Activated CD8-positive, alpha-beta T cell treated with anti-CD3 and anti-CD28 coated beads for 36 hours (primary cell): ENCODE results near the gene PDZD2. TPM values are rescaled to one million over a fixed set of nuclear protein-coding genes. Genes with fewer than 3 reads are reported as not detected.

Experiments
- ATAC-seq: fragments of 200-7000 bp; cut with Tn5 transposase; one replicate; pipeline ENCODE4 v1.10.0; 2021; ENCODE audit warnings: mild to moderate bottlenecking, moderate library complexity
- CTCF ChIA-PET: fragments of 350-600 bp; sonication (Branson Sonifier 250); formaldehyde crosslinking; loops from one replicate; lab custom pipeline; 2021; ENCODE audit warnings: antibody characterized with exemption; lab: Charles Lee
- POLR2A ChIA-PET: fragments of 350-600 bp; sonication (Branson Sonifier 250); formaldehyde crosslinking; loops from one replicate; lab custom pipeline; 2021; ENCODE audit warnings: antibody characterized with exemption; lab: Charles Lee
- DNase-seq: peaks from one replicate; pipeline ENCODE4 v3.0.0-alpha.2; 2020
- H3K27ac Mint-ChIP-seq: one replicate; pipeline ENCODE4 v1.8.0; 2021; ENCODE audit warnings: mild to moderate bottlenecking, mixed read lengths
- H3K27me3 Mint-ChIP-seq: one replicate; pipeline ENCODE4 v1.8.0; 2021; ENCODE audit warnings: mixed read lengths
- H3K36me3 Mint-ChIP-seq: one replicate; pipeline ENCODE4 v1.8.0; 2021; ENCODE audit warnings: low read depth, mixed read lengths
- H3K4me1 Mint-ChIP-seq: one replicate; pipeline ENCODE4 v1.8.0; 2021; ENCODE audit warnings: low read depth, mixed read lengths
- H3K4me3 Mint-ChIP-seq: one replicate; pipeline ENCODE4 v1.8.0; 2021; ENCODE audit warnings: mild to moderate bottlenecking, moderate library complexity, mixed read lengths
- H3K9me3 Mint-ChIP-seq: one replicate; pipeline ENCODE4 v1.8.0; 2021; ENCODE audit warnings: mixed read lengths
- intact Hi-C: fragments of 100-400 bp; cut with micrococcal nuclease; formaldehyde crosslinking; loops from one replicate; pipeline ENCODE4 v1.10.0; 2022
- total RNA-seq, 2 experiments: library from RNA; stranded (reverse); gene quantifications; one replicate each; pipeline ENCODE4 v1.2.3, GENCODE V29; 2021
- TF ChIP-seq, protein P1 (sequence below): fragments of 200-600 bp; IDR thresholded peaks from one replicate; pipeline ENCODE4 v1.8.0; 2022; ENCODE audit warnings: antibody characterized with exemption, mild to moderate bottlenecking

PDZD2 gene
- total RNA-seq, 2 experiments from 2014 or later = not detected

DNA sequence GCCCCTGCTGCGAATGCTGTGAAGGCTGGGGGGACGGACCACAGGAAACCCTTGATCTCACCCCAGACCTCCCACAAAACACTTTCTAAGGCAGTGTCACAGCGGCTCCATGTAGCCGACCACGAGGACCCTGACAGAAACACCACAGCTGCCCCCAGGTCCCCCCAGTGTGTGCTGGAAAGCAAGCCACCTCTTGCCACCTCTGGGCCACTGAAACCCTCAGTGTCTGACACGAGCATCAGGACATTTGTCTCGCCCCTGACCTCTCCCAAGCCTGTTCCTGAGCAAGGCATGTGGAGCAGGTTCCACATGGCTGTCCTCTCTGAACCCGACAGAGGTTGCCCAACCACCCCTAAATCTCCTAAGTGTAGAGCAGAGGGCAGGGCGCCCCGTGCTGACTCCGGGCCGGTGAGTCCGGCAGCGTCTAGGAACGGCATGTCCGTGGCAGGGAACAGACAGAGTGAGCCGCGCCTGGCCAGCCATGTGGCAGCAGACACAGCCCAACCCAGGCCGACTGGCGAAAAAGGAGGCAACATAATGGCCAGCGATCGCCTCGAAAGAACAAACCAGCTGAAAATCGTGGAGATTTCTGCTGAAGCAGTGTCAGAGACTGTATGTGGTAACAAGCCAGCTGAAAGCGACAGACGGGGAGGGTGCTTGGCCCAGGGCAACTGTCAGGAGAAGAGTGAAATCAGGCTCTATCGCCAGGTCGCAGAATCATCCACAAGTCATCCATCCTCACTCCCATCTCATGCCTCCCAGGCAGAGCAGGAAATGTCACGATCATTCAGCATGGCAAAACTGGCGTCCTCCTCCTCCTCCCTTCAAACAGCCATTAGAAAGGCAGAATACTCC, 450.4 kb downstream of the PDZD2 start:
- CTCF ChIA-PET = interaction anchor here (2.0 kb wide), 1 partner anchor 264 kb away, joined by 7 read pairs; no protein-coding TSS in a partner anchor
- H3K27me3 Mint-ChIP-seq = no peaks in the 10 kb centered on the region
- H3K4me1 Mint-ChIP-seq = peaks cover 6% of the 10 kb centered on the region
- H3K4me3 Mint-ChIP-seq = no peak overlapping the region
- H3K9me3 Mint-ChIP-seq = no peaks in the 10 kb centered on the region
- no peaks in the 10 kb centered on the region for H3K36me3 Mint-ChIP-seq
- TF ChIP-seq, protein P1, sequence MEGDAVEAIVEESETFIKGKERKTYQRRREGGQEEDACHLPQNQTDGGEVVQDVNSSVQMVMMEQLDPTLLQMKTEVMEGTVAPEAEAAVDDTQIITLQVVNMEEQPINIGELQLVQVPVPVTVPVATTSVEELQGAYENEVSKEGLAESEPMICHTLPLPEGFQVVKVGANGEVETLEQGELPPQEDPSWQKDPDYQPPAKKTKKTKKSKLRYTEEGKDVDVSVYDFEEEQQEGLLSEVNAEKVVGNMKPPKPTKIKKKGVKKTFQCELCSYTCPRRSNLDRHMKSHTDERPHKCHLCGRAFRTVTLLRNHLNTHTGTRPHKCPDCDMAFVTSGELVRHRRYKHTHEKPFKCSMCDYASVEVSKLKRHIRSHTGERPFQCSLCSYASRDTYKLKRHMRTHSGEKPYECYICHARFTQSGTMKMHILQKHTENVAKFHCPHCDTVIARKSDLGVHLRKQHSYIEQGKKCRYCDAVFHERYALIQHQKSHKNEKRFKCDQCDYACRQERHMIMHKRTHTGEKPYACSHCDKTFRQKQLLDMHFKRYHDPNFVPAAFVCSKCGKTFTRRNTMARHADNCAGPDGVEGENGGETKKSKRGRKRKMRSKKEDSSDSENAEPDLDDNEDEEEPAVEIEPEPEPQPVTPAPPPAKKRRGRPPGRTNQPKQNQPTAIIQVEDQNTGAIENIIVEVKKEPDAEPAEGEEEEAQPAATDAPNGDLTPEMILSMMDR = no peak
- intact Hi-C loops = no loop called here
- H3K27ac Mint-ChIP-seq = no peak overlapping the region
- ATAC-seq (no peak), DNase-seq (no peak)
- POLR2A ChIA-PET = no interaction called here

DNA sequence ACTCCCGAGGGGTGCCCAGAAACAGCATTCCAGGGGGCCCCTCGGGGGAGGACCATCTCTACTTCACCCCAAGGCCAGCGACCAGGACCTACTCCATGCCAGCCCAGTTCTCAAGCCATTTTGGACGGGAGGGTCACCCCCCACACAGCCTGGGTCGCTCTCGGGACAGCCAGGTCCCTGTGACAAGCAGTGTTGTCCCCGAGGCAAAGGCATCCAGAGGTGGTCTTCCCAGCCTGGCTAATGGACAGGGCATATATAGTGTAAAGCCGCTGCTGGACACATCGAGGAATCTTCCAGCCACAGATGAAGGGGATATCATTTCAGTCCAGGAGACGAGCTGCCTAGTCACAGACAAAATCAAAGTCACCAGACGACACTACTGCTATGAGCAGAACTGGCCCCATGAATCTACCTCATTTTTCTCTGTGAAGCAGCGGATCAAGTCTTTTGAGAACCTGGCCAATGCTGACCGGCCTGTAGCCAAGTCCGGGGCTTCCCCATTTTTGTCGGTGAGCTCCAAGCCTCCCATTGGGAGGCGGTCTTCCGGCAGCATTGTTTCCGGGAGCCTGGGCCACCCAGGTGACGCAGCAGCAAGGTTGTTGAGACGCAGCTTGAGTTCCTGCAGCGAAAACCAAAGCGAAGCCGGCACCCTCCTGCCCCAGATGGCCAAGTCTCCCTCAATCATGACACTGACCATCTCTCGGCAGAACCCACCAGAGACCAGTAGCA, 451.3 kb downstream of the PDZD2 start:
- TF ChIP-seq, protein P1 = no peak
- ChIA-PET CTCF (interaction anchor here (0.7 to 2.0 kb wide), 4 partner anchors 31 to 452 kb away, joined by 3 to 7 read pairs (median 3); no protein-coding TSS in a partner anchor), POLR2A (no interaction called here)
- Mint-ChIP-seq H3K36me3 (no peaks in the 10 kb centered on the region), H3K27ac (no peak overlapping the region), H3K4me3 (no peak overlapping the region), H3K9me3 (no peaks in the 10 kb centered on the region), H3K4me1 (peaks cover 6% of the 10 kb centered on the region), H3K27me3 (no peaks in the 10 kb centered on the region)
- DNase-seq = no peak
- ATAC-seq = no peak
- intact Hi-C loops = loop anchor here (5.0 kb wide), 1 partner anchor 263 kb away; no protein-coding TSS in a partner anchor

DNA sequence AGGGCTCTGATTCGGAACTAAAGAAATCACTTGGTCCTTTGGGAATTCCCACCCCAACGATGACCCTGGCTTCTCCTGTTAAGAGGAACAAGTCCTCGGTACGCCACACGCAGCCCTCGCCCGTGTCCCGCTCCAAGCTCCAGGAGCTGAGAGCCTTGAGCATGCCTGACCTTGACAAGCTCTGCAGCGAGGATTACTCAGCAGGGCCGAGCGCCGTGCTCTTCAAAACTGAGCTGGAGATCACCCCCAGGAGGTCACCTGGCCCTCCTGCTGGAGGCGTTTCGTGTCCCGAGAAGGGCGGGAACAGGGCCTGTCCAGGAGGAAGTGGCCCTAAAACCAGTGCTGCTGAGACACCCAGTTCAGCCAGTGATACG, 451.8 kb downstream of the PDZD2 start:
- Mint-ChIP-seq H3K27me3 (no peaks in the 10 kb centered on the region), H3K9me3 (no peaks in the 10 kb centered on the region), H3K27ac (no peak overlapping the region), H3K4me1 (peaks cover 6% of the 10 kb centered on the region), H3K36me3 (no peaks in the 10 kb centered on the region), H3K4me3 (no peak overlapping the region)
- CTCF ChIA-PET = interaction anchor here (0.7 to 2.0 kb wide), 4 partner anchors 32 to 453 kb away, joined by 3 to 7 read pairs (median 3); no protein-coding TSS in a partner anchor
- TF ChIP-seq, protein P1 = no peak
- intact Hi-C loops = loop anchor here (5.0 kb wide), 1 partner anchor 263 kb away; no protein-coding TSS in a partner anchor
- no peak for ATAC-seq
- POLR2A ChIA-PET = no interaction called here
- DNase-seq = no peak

DNA sequence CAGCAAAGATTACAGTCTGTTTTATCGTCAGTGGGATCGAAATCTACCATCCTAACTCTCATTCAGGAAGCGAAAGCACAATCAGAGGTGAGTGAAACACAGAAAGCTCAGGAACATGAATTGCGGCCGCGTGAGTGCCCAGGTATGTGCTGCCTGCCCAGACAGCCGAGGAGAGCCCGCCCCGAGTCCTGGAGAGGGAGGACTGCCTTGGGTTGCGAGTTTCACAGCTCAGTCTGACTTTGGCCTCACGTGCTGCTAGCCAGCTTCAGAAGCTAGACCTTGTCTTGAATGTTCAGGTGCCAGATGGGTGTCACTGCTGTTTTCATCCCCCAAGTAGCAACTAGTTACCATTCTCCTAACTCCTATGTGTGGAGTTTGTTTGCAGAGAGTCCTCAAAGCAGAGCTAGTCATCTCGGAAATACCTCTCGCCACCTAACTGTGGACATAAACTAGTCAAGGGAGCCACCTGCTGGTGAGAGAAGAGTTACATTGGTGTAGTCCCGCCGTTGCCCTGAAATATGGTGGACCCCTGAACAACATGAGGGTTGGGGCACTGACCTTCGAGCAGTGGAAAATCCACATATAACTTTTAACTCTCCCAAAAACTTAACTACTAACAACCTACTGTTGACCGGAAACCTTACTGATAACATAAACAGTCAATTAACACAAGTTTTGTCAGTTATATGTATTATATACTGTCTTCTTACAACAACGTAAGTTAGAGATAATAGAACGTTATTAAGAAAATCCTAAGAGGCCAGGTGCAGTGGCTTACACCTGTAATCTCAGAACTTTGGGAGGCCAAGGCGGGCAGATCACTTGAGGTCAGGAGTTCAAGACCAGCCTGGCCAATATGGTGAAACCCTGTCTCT, 454.2 kb downstream of the PDZD2 start:
- Mint-ChIP-seq H3K4me1 (peaks cover 6% of the 10 kb centered on the region), H3K9me3 (no peaks in the 10 kb centered on the region), H3K27me3 (no peaks in the 10 kb centered on the region), H3K4me3 (no peak overlapping the region), H3K36me3 (no peaks in the 10 kb centered on the region), H3K27ac (no peak overlapping the region)
- intact Hi-C loops = loop anchor here (2.0 to 5.0 kb wide), 2 partner anchors 266 to 512 kb away; no protein-coding TSS in a partner anchor
- ATAC-seq = peak; percentile 98
- POLR2A ChIA-PET = interaction anchor here (0.7 kb wide), 1 partner anchor 198 kb away, joined by 3 read pairs; no protein-coding TSS in a partner anchor
- DNase-seq = peak; percentile 84
- CTCF ChIA-PET = interaction anchor here (0.6 to 3.0 kb wide), 47 partner anchors 8 to 667 kb away, joined by 3 to 31 read pairs (median 4); partner anchors contain the start of genes C5orf22 and DROSHA
- TF ChIP-seq, protein P1 = peak; percentile 73
